Chondrocyte (in vitro differentiated cells): Measurements from ENCODE around the gene ALG14. TPM values are rescaled to one million over a fixed set of nuclear protein-coding genes. Genes with fewer than 3 reads are reported as not detected.

ENCODE experiments used
- DNase-seq: peaks from one replicate; pipeline ENCODE4 v3.0.0; 2021; ENCODE audit warnings: mixed read lengths, low spot score
- H3K27ac Mint-ChIP-seq: one replicate; pipeline ENCODE4 v1.8.0; 2021; ENCODE audit warnings: mild to moderate bottlenecking, moderate library complexity, mixed read lengths; ENCODE audit not compliant: unreplicated experiment
- H3K27me3 Mint-ChIP-seq: 2 replicates; pipeline ENCODE4 v1.8.0; 2021; ENCODE audit warnings: low read depth, mixed read lengths
- H3K36me3 Mint-ChIP-seq: 2 replicates; pipeline ENCODE4 v1.8.0; 2021; ENCODE audit warnings: low read depth, mixed read lengths
- H3K4me1 Mint-ChIP-seq: 2 replicates; pipeline ENCODE4 v1.8.0; 2021; ENCODE audit warnings: low read depth, mild to moderate bottlenecking, mixed read lengths
- H3K4me3 Mint-ChIP-seq: one replicate; pipeline ENCODE4 v1.8.0; 2021; ENCODE audit warnings: mild to moderate bottlenecking, moderate library complexity, mixed read lengths; ENCODE audit not compliant: unreplicated experiment
- H3K9me3 Mint-ChIP-seq: 2 replicates; pipeline ENCODE4 v1.8.0; 2021; ENCODE audit warnings: low read depth, mixed read lengths
- total RNA-seq: library from RNA; stranded (reverse); gene quantifications from 3 replicates; pipeline ENCODE4 v1.2.1, GENCODE V29; 2021
- TF ChIP-seq, protein P1 (sequence below): fragments of 200-600 bp; sonication (generic); IDR thresholded peaks from 2 replicates; pipeline ENCODE4 v1.5.0; 2021; ENCODE audit warnings: antibody characterized with exemption, mild to moderate bottlenecking, moderate library complexity

ALG14 gene
- total RNA-seq, 1 donor from 2014 or later = 3.8 TPM

DNA sequence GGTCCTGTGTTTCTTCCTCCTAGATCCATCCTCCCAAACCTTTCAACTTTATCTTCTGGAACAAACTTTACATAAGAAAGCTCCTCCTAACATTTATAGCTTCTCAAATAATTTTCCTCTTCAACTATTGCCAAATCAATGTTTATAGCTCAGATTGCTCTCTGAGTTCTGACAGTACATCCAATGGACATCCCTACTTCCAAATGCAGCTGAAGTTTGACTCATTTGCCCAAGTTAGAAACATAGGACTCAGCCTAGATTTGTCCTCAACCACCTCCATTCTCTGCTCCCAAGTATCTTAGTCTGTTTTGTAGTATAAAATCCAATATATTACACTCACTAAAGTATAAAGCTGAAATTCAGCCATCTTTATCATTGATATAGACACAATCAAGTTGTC is 62.6 kb downstream of the ALG14 start:
- H3K9me3 Mint-ChIP-seq = no peaks in the 10 kb centered on the region
- no peak overlapping the region for H3K27ac Mint-ChIP-seq
- H3K4me3 Mint-ChIP-seq = no peak overlapping the region
- DNase-seq = no peak
- H3K36me3 Mint-ChIP-seq = peaks cover 2% of the 10 kb centered on the region
- peaks cover 19% of the 10 kb centered on the region for H3K4me1 Mint-ChIP-seq
- H3K27me3 Mint-ChIP-seq = no peaks in the 10 kb centered on the region
- TF ChIP-seq, protein P1, sequence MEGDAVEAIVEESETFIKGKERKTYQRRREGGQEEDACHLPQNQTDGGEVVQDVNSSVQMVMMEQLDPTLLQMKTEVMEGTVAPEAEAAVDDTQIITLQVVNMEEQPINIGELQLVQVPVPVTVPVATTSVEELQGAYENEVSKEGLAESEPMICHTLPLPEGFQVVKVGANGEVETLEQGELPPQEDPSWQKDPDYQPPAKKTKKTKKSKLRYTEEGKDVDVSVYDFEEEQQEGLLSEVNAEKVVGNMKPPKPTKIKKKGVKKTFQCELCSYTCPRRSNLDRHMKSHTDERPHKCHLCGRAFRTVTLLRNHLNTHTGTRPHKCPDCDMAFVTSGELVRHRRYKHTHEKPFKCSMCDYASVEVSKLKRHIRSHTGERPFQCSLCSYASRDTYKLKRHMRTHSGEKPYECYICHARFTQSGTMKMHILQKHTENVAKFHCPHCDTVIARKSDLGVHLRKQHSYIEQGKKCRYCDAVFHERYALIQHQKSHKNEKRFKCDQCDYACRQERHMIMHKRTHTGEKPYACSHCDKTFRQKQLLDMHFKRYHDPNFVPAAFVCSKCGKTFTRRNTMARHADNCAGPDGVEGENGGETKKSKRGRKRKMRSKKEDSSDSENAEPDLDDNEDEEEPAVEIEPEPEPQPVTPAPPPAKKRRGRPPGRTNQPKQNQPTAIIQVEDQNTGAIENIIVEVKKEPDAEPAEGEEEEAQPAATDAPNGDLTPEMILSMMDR = no peak

DNA sequence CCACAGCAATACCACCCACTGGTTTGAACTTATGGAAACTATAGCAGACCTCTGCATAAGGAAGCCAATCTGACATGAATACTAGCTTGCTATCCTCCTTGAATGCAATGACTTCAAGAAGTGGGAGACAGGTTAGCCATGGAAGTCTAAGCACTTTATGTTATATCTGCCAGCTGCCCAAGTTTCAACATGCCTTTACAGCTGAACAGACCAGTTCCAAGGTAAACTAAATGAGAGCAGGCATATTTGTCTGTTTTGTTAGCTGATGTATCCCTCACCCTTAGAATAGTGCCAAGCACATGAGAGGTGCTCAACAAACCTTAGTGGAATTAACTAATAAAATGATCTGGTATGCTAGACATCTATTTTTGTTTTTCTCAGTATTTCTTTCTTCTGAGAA is 65.1 kb downstream of the ALG14 start:
- Mint-ChIP-seq H3K4me1 (peaks cover 15% of the 10 kb centered on the region), H3K27me3 (no peaks in the 10 kb centered on the region), H3K4me3 (no peak overlapping the region), H3K9me3 (no peaks in the 10 kb centered on the region), H3K27ac (no peak overlapping the region), H3K36me3 (peaks cover 2% of the 10 kb centered on the region)
- TF ChIP-seq, protein P1 = no peak
- DNase-seq = no peak

DNA sequence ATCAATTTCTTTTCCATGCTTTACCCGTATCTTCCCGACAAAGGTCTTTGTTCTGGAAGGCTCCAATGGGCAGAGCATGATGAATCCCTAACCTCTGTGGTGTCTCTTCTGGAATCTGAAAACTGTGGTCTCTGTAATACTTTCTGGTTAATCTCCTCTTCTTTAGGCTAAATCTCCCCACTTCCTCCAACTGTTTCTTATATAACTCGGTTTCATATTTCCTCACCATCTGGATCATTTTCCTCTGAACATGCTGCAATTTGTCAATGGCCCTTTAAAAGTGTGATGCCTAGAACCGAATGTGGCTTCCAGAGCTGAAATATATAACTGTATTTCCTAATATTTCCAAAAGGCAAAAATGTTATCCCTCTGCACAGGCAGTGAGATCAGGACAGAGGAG is 66.1 kb downstream of the ALG14 start:
- Mint-ChIP-seq H3K36me3 (peaks cover 2% of the 10 kb centered on the region), H3K9me3 (no peaks in the 10 kb centered on the region), H3K27ac (no peak overlapping the region), H3K4me3 (no peak overlapping the region), H3K27me3 (no peaks in the 10 kb centered on the region), H3K4me1 (peaks cover 24% of the 10 kb centered on the region)
- TF ChIP-seq, protein P1 = no peak
- DNase-seq = no peak

DNA sequence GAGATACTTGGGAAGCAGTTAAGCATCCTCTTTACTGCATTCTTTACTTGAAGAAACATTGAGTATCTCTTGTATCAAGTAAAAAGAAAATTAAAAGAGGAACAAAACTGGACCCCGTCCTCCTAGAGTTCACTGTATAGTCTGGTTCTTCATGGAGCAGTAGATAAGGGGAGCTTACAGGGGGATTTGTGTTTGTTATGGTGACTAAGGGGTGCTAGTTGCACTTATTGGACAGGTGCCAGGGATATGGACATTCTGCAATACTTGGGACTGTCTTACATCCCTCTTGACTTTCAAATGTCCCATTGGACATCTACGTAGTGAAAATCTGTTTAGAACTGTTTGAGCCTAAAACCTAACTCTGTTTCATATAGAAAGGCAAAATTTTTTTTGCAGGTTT is 67.2 kb downstream of the ALG14 start:
- Mint-ChIP-seq H3K27me3 (no peaks in the 10 kb centered on the region), H3K4me1 (peaks cover 24% of the 10 kb centered on the region), H3K27ac (no peak overlapping the region), H3K4me3 (no peak overlapping the region), H3K9me3 (no peaks in the 10 kb centered on the region), H3K36me3 (peaks cover 2% of the 10 kb centered on the region)
- DNase-seq = no peak
- TF ChIP-seq, protein P1 = no peak

DNA sequence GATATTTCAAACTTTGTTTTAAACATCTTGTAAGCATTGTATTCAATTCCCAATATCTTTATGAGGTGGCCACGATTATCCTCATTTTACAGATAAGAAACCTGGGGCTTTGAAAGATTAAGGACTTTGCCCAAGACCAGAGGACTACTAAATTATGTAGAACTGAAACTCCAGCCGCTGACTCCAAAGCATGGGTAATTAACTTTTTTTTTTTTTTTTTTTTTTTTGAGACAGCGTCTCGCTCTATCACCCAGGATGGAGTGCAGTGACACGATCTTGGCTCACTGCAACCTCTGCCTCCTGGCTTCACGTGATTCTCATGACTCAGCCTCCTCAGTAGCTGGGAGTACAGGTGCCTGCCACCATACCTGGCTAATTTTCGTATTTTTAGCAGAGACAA is 68.7 kb downstream of the ALG14 start:
- Mint-ChIP-seq H3K4me3 (no peak overlapping the region), H3K9me3 (no peaks in the 10 kb centered on the region), H3K36me3 (no peaks in the 10 kb centered on the region), H3K27ac (no peak overlapping the region), H3K27me3 (no peaks in the 10 kb centered on the region), H3K4me1 (peaks cover 29% of the 10 kb centered on the region)
- TF ChIP-seq, protein P1 = no peak
- no peak for DNase-seq
